GM12891 (cell line): ENCODE data around the gene EIF2D.

Experiments
- PAX5 ChIP-seq: IDR thresholded peaks from 2 replicates; pipeline ENCODE4 v1.6.1; 2011; ENCODE audit warnings: low read length, moderate library complexity, mild to moderate bottlenecking; ENCODE audit not compliant: insufficient read depth, severe bottlenecking
- POLR2A ChIP-seq: IDR thresholded peaks from 2 replicates; pipeline ENCODE4 v1.6.1; 2011; ENCODE audit warnings: low read depth, low read length, control low read depth
- POLR2AphosphoS5 ChIP-seq: IDR thresholded peaks from 2 replicates; pipeline ENCODE4 v1.6.1; 2011; ENCODE audit warnings: low read depth, low read length, control low read depth
- POU2F2 ChIP-seq: IDR thresholded peaks from 2 replicates; pipeline ENCODE4 v1.6.1; 2011; ENCODE audit warnings: low read depth, mild to moderate bottlenecking, control low read depth, low read length, moderate library complexity
- SPI1 ChIP-seq: IDR thresholded peaks from 2 replicates; pipeline ENCODE4 v1.6.1; 2011; ENCODE audit warnings: low read depth, low read length, control low read depth
- TAF1 ChIP-seq: IDR thresholded peaks from 2 replicates; pipeline ENCODE4 v1.6.1; 2011; ENCODE audit warnings: low read depth, low read length, control low read depth

GRCh38 chr1:206655471-206655882 lies 43.2 kb upstream of the EIF2D start:
- TF ChIP-seq POLR2A (no peak), TAF1 (no peak), POLR2AphosphoS5 (no peak), PAX5 (no peak), SPI1 (no peak), POU2F2 (no peak)
